Prostate gland (tissue), 2 donors: ENCODE results near the gene MPP3.

Experiments
- CTCF ChIP-seq, 4 experiments: fragments of 200-600 bp in 2 of 4; fragments of 450-650 bp in 2 of 4; sonication (generic) in 2 of 4; IDR thresholded peaks; 1 replicate in 3 of 4; 2 replicates in 1 of 4; pipeline ENCODE4 v1.5.1; 2016 to 2019; ENCODE audit warnings: antibody characterized with exemption in 4 of 4, mild to moderate bottlenecking in 2 of 4, moderate library complexity in 2 of 4
- POLR2A ChIP-seq: fragments of 450-650 bp; IDR thresholded peaks from one replicate; pipeline ENCODE4 v1.6.1; 2016; ENCODE audit warnings: antibody characterized with exemption, mild to moderate bottlenecking
- POLR2AphosphoS5 ChIP-seq: sonication (generic); formaldehyde crosslinking; IDR thresholded peaks from one replicate; pipeline ENCODE4 v1.6.1; 2017; ENCODE audit warnings: antibody characterized with exemption

GRCh38 chr17:43787728-43788127 lies 45.2 kb downstream of the MPP3 start:
- TF ChIP-seq CTCF (IDR thresholded peaks at IDR 0.05) (no peak), POLR2A (no peak), POLR2AphosphoS5 (no peak)
